Caco-2 (cell line): ENCODE measurements around the gene MATN4. TPM values are rescaled to one million over a fixed set of nuclear protein-coding genes. Genes with fewer than 3 reads are reported as not detected.

ENCODE experiments used
- BruUV-seq: library from RNA; stranded (reverse); fragments of 400-500 nt; replicated peaks from 2 replicates; lab custom pipeline; 2021; lab: Mats Ljungman, UMichigan
- CTCF ChIA-PET: fragments of 300-600 bp; sonication (Branson Sonifier 250); formaldehyde crosslinking; loops from one replicate; lab custom pipeline; 2022; ENCODE audit warnings: antibody characterized with exemption; lab: Charles Lee
- POLR2A ChIA-PET: fragments of 300-600 bp; sonication (Branson Sonifier 250); formaldehyde crosslinking; loops from one replicate; lab custom pipeline; 2022; ENCODE audit warnings: antibody characterized with exemption; lab: Charles Lee
- DNase-seq, 2 experiments: peaks; one replicate each; pipeline versions ENCODE4 v3.0.0 to v3.0.0-alpha.2; 2020 to 2022
- H3K27me3 ChIP-seq: replicated peaks from 2 replicates; pipeline ENCODE4 v1.6.0; 2011; ENCODE audit warnings: low read length; ENCODE audit not compliant: control insufficient read depth, insufficient read depth
- H3K36me3 ChIP-seq: 2 replicates; pipeline ENCODE4 v1.5.1; 2011; ENCODE audit warnings: low read length; ENCODE audit not compliant: control insufficient read depth, insufficient read depth
- H3K4me1 ChIP-seq: fragments of 250-450 bp; sonication (Bioruptor Pico); 2 replicates; pipeline ENCODE4 v1.5.1; 2020; ENCODE audit warnings: mild to moderate bottlenecking
- H3K4me3 ChIP-seq: 2 replicates; pipeline ENCODE4 v1.5.1; 2011; ENCODE audit warnings: low read depth, mild to moderate bottlenecking, control low read depth, low read length
- H3K9me3 ChIP-seq: fragments of 250-450 bp; sonication (Bioruptor Pico); 2 replicates; pipeline ENCODE4 v1.5.1; 2020; ENCODE audit warnings: mild to moderate bottlenecking, moderate library complexity
- H3K27ac Mint-ChIP-seq: one replicate; pipeline ENCODE4 v1.8.0; 2022; ENCODE audit warnings: mixed read lengths; ENCODE audit not compliant: unreplicated experiment
- H3K27me3 Mint-ChIP-seq: one replicate; pipeline ENCODE4 v1.8.0; 2022; ENCODE audit warnings: mixed read lengths; ENCODE audit not compliant: insufficient read depth, unreplicated experiment
- H3K36me3 Mint-ChIP-seq: one replicate; pipeline ENCODE4 v1.8.0; 2022; ENCODE audit warnings: mild to moderate bottlenecking, mixed read lengths; ENCODE audit not compliant: insufficient read depth, unreplicated experiment
- H3K4me1 Mint-ChIP-seq: one replicate; pipeline ENCODE4 v1.8.0; 2022; ENCODE audit warnings: low read depth, mixed read lengths; ENCODE audit not compliant: unreplicated experiment
- H3K4me3 Mint-ChIP-seq: one replicate; pipeline ENCODE4 v1.8.0; 2022; ENCODE audit warnings: mild to moderate bottlenecking, moderate library complexity, mixed read lengths; ENCODE audit not compliant: unreplicated experiment
- H3K9me3 Mint-ChIP-seq: one replicate; pipeline ENCODE4 v1.8.0; 2022; ENCODE audit warnings: mixed read lengths; ENCODE audit not compliant: unreplicated experiment
- CTCF ChIP-seq, 2 experiments: fragments of 200-600 bp in 1 of 2; IDR thresholded peaks; 1 replicate in 1 of 2; 2 replicates in 1 of 2; pipeline versions ENCODE4 v1.5.1 to v1.8.0; 2011 to 2022; ENCODE audit warnings: antibody characterized with exemption in 1 of 2, control low read depth in 1 of 2, inconsistent platforms in 1 of 2, low read depth in 1 of 2, low read length in 1 of 2, mild to moderate bottlenecking in 1 of 2, moderate library complexity in 1 of 2; ENCODE audit not compliant: insufficient read depth in 1 of 2, severe bottlenecking in 1 of 2, unreplicated experiment in 1 of 2
- intact Hi-C: fragments of 100-400 bp; cut with micrococcal nuclease; formaldehyde crosslinking; loops from one replicate; pipeline ENCODE4 v1.10.0; 2022; ENCODE audit not compliant: unreplicated experiment
- total RNA-seq: library from RNA; stranded (reverse); gene quantifications from 2 replicates; pipeline ENCODE4 v1.2.3, GENCODE V29; 2022

Gene MATN4
- total RNA-seq, 1 experiment from 2014 or later, result not detected

- Mint-ChIP-seq H3K4me1 (peaks cover 81% of the 10 kb centered on the region), H3K4me3 (peak overlapping the region; percentile 97), H3K27ac (peak overlapping the region; percentile 77), H3K27me3 (no peaks in the 10 kb centered on the region), H3K9me3 (no peaks in the 10 kb centered on the region), H3K36me3 (peaks cover 96% of the 10 kb centered on the region)
- ChIA-PET CTCF (interaction anchor here (0.5 to 4.4 kb wide), 14 partner anchors 13 to 628 kb away, joined by 3 to 50 read pairs (median 7); partner anchors contain the start of gene SYS1), POLR2A (interaction anchor here (0.6 to 9.0 kb wide), 9 partner anchors 8 to 628 kb away, joined by 3 to 229 read pairs (median 4); partner anchors contain the start of genes PIGT, SYS1, ZNF335 and ZSWIM1)
- H3K9me3 ChIP-seq, result no peaks in the 10 kb centered on the region
- H3K4me1 ChIP-seq, result peaks cover 84% of the 10 kb centered on the region
- intact Hi-C loops, result no loop called here
- peaks cover 9% of the 10 kb centered on the region for H3K36me3 ChIP-seq
- no TSS peak for BruUV-seq
- peak overlapping the region; percentile 25 for H3K4me3 ChIP-seq
- no peaks in the 10 kb centered on the region for H3K27me3 ChIP-seq
- no peak for TF ChIP-seq CTCF (IDR thresholded peaks at IDR 0.05; ENCODE audit: insufficient read depth in 1 of 2, low read depth in 1 of 2, low read length in 1 of 2, severe bottlenecking in 1 of 2, unreplicated experiment in 1 of 2)
- peak; percentile 87 to 88 for DNase-seq
Observed at GRCh38 chr20:45344168-45344860, 36.2 kb upstream of the MATN4 start.

- Mint-ChIP-seq H3K4me3 (peak overlapping the region; percentile 97), H3K9me3 (no peaks in the 10 kb centered on the region), H3K27me3 (no peaks in the 10 kb centered on the region), H3K4me1 (peaks cover 86% of the 10 kb centered on the region), H3K36me3 (peaks cover 98% of the 10 kb centered on the region), H3K27ac (peak overlapping the region; percentile 77)
- TF ChIP-seq CTCF (IDR thresholded peaks at IDR 0.05; ENCODE audit: insufficient read depth in 1 of 2, low read depth in 1 of 2, low read length in 1 of 2, severe bottlenecking in 1 of 2, unreplicated experiment in 1 of 2), result no peak
- intact Hi-C loops, result loop anchor here (1.0 kb wide), 2 partner anchors 20 kb away; partner anchors contain the start of gene SYS1
- no TSS peak for BruUV-seq
- DNase-seq, result peak; percentile 90
- POLR2A ChIA-PET, result interaction anchor here (0.9 to 9.0 kb wide), 8 partner anchors 8 to 537 kb away, joined by 3 to 229 read pairs (median 4); partner anchors contain the start of genes PIGT, SYS1 and ZSWIM1
- Histone ChIP-seq H3K4me1 (peaks cover 87% of the 10 kb centered on the region), H3K4me3 (peak overlapping the region; percentile 25), H3K27me3 (no peaks in the 10 kb centered on the region), H3K36me3 (peaks cover 11% of the 10 kb centered on the region), H3K9me3 (no peaks in the 10 kb centered on the region)
- CTCF ChIA-PET, result interaction anchor here (0.7 to 4.4 kb wide), 12 partner anchors 14 to 494 kb away, joined by 4 to 50 read pairs (median 10); partner anchors contain the start of gene SYS1
Observed at GRCh38 chr20:45343532-45344167, 35.6 kb upstream of the MATN4 start.
